Measurements from ENCODE around the gene REPS2.

REPS2 gene

DNA sequence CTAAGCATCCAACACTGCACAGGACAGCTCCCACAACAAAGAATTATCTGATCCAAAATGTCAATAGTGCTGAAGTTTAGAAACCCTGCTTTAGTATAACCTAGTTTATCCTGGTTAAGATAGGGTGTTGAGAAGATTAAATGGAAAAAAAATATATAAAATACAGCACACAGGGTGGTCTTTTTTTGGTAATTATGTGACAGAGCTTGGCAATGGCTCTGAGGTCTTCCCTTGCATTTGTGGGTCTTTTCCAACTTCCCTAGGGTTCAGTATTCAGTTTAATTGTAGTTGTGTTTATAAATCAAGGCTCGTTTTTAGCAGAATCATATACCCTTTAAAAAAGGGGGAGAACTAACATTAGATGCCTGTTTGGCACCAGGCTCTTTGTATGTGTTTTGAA, 36.6 kb downstream of the REPS2 start:
- 80% methylated on average over 1 of the region's 1 CpG for WGBS
- no peak overlapping the region for H3K4me3 ChIP-seq (ENCODE audit: low read length)

DNA sequence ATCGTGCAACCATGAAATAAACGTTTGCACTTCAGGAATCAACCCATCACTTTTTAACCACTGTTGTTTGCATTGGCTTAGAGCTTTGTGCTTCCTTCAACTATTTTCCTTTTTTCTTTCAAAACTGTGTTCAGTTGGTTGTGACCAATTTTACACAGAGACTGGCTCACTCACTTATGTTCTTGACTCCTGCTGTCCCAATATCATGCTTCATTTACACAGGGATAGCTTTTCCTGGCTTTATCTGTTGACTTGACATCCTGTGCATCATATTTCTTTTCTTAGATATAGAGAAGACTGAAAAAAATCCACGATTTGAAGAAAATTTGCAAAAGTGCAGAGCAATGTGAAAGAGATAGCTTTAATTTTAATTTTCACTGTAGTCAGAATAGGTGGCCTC, 38.8 kb downstream of the REPS2 start:
- no peak overlapping the region for H3K9ac ChIP-seq (ENCODE audit: low read depth, low read length)
- H3K4me3 ChIP-seq (ENCODE audit: low read length), result no peak overlapping the region
- no peaks in the 10 kb centered on the region for H3K36me3 ChIP-seq (ENCODE audit: insufficient read depth, low read length)
- no peaks in the 10 kb centered on the region for H3K27me3 ChIP-seq (ENCODE audit: insufficient read depth, low read length)
- 85% methylated on average over 2 of the region's 3 CpGs for WGBS
- no peaks in the 10 kb centered on the region for H3K9me3 ChIP-seq (ENCODE audit: insufficient read depth, low read depth, low read length)
- no peaks in the 10 kb centered on the region for H3K4me1 ChIP-seq (ENCODE audit: insufficient read depth, low read length)
- no peak overlapping the region for H3K27ac ChIP-seq (ENCODE audit: low read depth, low read length)

More for the DNA sequence above, 36.6 kb downstream of the REPS2 start:
- no peaks in the 10 kb centered on the region for H3K4me1 ChIP-seq (ENCODE audit: insufficient read depth, low read length)
- no peak overlapping the region for H3K9ac ChIP-seq (ENCODE audit: low read depth, low read length)
- H3K27ac ChIP-seq (ENCODE audit: low read depth, low read length), result no peak overlapping the region
- H3K36me3 ChIP-seq (ENCODE audit: insufficient read depth, low read length), result no peaks in the 10 kb centered on the region
- H3K9me3 ChIP-seq (ENCODE audit: insufficient read depth, low read depth, low read length), result no peaks in the 10 kb centered on the region
- H3K27me3 ChIP-seq (ENCODE audit: insufficient read depth, low read length), result no peaks in the 10 kb centered on the region

DNA sequence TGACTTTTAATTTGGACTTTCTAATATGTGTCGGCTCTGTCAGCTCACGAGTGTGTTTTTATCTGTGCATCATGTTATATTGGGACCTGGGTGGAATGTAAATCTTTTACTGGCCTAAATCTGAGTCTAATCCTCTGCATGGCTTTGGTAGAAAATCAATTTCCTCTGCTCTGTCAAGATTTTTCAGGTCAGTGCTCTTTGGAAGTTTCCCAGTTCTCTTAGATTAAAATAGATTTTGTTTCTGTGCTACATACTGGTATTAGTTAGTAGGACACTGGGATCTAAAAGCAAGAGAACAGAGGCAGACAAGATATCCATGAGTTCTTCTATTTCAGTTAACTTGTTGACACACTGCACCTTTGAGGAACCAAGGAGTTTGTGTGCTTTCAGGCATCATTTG, 39.7 kb downstream of the REPS2 start:
- Histone ChIP-seq H3K9ac (ENCODE audit: low read depth, low read length) (no peak overlapping the region), H3K4me1 (ENCODE audit: insufficient read depth, low read length) (no peaks in the 10 kb centered on the region), H3K9me3 (ENCODE audit: insufficient read depth, low read depth, low read length) (no peaks in the 10 kb centered on the region), H3K36me3 (ENCODE audit: insufficient read depth, low read length) (no peaks in the 10 kb centered on the region), H3K27ac (ENCODE audit: low read depth, low read length) (no peak overlapping the region), H3K4me3 (ENCODE audit: low read length) (no peak overlapping the region), H3K27me3 (ENCODE audit: insufficient read depth, low read length) (no peaks in the 10 kb centered on the region)
- WGBS, result 89% methylated on average over 2 of the region's 2 CpGs

DNA sequence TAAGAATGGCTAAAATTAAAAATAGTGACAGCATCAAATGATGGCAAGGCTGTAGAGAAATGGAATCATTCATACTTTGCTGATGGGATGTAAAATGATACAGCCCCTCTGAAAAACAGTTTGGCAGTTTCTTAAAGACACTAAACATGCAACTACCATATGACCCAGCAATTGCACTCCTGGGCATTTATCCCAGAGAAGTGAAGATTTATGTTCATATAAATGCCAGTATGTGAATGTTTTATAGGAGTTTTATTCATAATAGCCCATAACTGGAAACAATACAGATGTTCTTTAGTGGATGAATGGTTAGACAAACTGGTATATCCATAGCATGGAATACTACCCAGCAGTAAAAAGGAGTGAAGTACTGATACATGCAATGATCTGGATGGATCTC, 43.3 kb downstream of the REPS2 start:
- H3K9me3 ChIP-seq (ENCODE audit: insufficient read depth, low read depth, low read length), result no peaks in the 10 kb centered on the region
- no peak overlapping the region for H3K4me3 ChIP-seq (ENCODE audit: low read length)
- no peaks in the 10 kb centered on the region for H3K36me3 ChIP-seq (ENCODE audit: insufficient read depth, low read length)
- no peak overlapping the region for H3K9ac ChIP-seq (ENCODE audit: low read depth, low read length)
- no peaks in the 10 kb centered on the region for H3K27me3 ChIP-seq (ENCODE audit: insufficient read depth, low read length)
- no peak overlapping the region for H3K27ac ChIP-seq (ENCODE audit: low read depth, low read length)
- H3K4me1 ChIP-seq (ENCODE audit: insufficient read depth, low read length), result no peaks in the 10 kb centered on the region

DNA sequence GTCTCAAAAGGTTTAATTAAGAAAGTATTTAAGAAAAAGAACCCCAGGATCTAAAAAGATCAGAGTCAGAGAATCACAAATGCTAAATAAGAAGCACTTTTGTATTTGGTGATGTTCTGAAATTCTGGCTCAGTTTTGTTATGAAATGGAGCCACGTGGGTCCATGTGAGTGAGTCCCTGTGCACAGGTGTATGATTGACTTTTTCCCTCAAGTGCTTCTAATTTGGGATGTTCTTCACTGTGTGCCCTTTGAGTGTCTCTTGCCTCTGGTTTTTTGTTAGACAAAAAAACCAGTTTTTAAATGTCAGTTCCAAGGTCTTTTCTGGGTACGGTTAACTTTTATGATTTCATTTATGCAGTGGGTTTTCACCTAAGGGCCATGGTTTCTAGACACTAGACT, 44.4 kb downstream of the REPS2 start:
- no peak overlapping the region for H3K4me3 ChIP-seq (ENCODE audit: low read length)
- no peaks in the 10 kb centered on the region for H3K27me3 ChIP-seq (ENCODE audit: insufficient read depth, low read length)
- no peak overlapping the region for H3K27ac ChIP-seq (ENCODE audit: low read depth, low read length)
- H3K36me3 ChIP-seq (ENCODE audit: insufficient read depth, low read length), result no peaks in the 10 kb centered on the region
- no peaks in the 10 kb centered on the region for H3K4me1 ChIP-seq (ENCODE audit: insufficient read depth, low read length)
- H3K9me3 ChIP-seq (ENCODE audit: insufficient read depth, low read depth, low read length), result no peaks in the 10 kb centered on the region
- WGBS, result 83% methylated on average over 2 of the region's 2 CpGs
- no peak overlapping the region for H3K9ac ChIP-seq (ENCODE audit: low read depth, low read length)

DNA sequence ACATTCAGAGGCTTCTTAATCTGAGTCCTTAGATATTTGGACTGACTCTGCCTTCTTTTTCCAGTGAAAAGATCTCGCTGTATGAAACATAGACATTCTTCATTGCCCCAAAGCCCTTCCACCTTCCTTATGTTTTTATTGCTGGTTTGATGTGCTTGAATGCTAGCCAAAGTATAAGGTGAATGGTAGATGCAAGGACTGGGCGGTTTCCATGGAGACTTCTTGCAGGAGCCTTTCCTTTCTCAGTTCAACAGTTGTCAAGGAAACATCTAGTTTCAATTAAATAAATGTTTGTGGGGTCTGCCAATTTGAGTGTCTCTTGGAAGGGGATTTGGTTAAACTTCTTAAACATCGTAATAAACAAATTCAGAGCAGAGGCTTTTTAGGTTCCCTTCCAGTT, 46.0 kb downstream of the REPS2 start:
- WGBS, result 85% methylated on average over 2 of the region's 3 CpGs
- Histone ChIP-seq H3K4me3 (ENCODE audit: low read length) (no peak overlapping the region), H3K27ac (ENCODE audit: low read depth, low read length) (no peak overlapping the region), H3K9me3 (ENCODE audit: insufficient read depth, low read depth, low read length) (no peaks in the 10 kb centered on the region), H3K4me1 (ENCODE audit: insufficient read depth, low read length) (no peaks in the 10 kb centered on the region), H3K9ac (ENCODE audit: low read depth, low read length) (no peak overlapping the region), H3K36me3 (ENCODE audit: insufficient read depth, low read length) (no peaks in the 10 kb centered on the region), H3K27me3 (ENCODE audit: insufficient read depth, low read length) (no peaks in the 10 kb centered on the region)

DNA sequence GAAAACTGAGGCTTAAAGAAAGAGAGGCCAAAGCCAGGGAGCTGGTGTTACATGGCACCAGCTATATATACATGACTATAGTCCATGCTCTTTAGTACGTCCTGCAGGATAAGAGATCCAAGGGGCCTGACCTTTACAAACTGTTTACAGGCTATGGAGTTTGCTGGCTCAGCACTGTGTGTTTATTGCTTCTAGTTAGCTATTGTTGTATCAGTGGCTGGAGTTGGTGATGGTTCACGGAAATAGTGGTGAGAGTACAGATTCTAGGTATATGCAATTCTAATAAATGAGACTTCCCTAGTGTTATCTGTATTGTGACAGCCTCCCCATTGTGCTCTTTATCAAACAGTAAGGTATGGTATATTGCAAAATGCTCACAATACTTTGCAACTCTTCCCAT, 46.5 kb downstream of the REPS2 start:
- no peaks in the 10 kb centered on the region for H3K36me3 ChIP-seq (ENCODE audit: insufficient read depth, low read length)
- 88% methylated on average over 2 of the region's 2 CpGs for WGBS
- H3K9me3 ChIP-seq (ENCODE audit: insufficient read depth, low read depth, low read length), result no peaks in the 10 kb centered on the region
- H3K27ac ChIP-seq (ENCODE audit: low read depth, low read length), result no peak overlapping the region
- H3K27me3 ChIP-seq (ENCODE audit: insufficient read depth, low read length), result no peaks in the 10 kb centered on the region
- H3K9ac ChIP-seq (ENCODE audit: low read depth, low read length), result no peak overlapping the region
- H3K4me1 ChIP-seq (ENCODE audit: insufficient read depth, low read length), result no peaks in the 10 kb centered on the region
- H3K4me3 ChIP-seq (ENCODE audit: low read length), result no peak overlapping the region

DNA sequence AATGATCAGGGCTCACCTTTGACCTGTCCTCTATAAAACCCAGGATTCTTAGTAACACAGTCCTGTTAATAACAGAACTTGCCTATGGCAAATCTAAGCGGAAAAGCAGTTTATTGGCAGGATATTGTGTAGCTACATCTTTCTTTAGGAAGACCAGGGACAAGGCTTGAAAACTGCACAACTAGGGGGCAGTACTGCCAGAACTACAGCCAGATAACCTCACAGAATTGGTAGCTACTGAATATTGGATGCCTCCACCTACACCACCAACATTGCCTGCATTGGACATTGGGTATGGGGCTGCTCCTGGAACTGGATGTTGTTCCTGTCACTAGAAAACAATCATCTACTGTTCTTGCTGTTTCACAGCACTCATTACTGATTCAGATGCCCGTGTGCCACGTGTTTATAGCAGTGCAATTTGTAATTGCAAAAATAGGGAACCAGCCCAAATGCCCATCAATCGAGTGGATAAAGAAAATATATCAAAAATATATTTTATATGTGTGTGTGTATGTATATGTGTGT, 47.4 kb downstream of the REPS2 start:
- H3K27me3 ChIP-seq (ENCODE audit: insufficient read depth, low read length), result no peaks in the 10 kb centered on the region
- H3K9me3 ChIP-seq (ENCODE audit: insufficient read depth, low read depth, low read length), result no peaks in the 10 kb centered on the region
- no peak overlapping the region for H3K4me3 ChIP-seq (ENCODE audit: low read length)
- WGBS, result 100% methylated on average over 3 of the region's 4 CpGs
- no peaks in the 10 kb centered on the region for H3K4me1 ChIP-seq (ENCODE audit: insufficient read depth, low read length)
- H3K27ac ChIP-seq (ENCODE audit: low read depth, low read length), result no peak overlapping the region
- H3K36me3 ChIP-seq (ENCODE audit: insufficient read depth, low read length), result no peaks in the 10 kb centered on the region
- no peak overlapping the region for H3K9ac ChIP-seq (ENCODE audit: low read depth, low read length)

DNA sequence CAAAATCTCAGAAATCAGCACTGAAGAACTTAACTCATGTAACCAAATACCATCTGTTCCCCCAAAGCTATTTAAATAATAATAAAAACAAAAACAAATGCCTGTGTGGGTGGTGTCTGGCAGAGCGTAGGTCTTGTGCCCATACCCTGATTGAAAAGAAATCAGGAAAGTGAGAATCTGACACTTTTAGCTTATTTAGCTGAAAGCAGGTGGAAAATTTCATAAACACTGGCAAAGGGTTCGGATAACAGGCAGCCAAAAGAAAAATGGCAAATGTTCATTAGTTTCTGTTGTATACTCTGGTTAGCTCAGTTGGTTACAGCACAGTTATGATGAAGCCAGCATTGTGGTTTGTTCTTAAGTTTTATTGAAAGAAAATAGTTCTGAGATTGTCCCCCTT, 48.3 kb downstream of the REPS2 start:
- H3K9ac ChIP-seq (ENCODE audit: low read depth, low read length), result no peak overlapping the region
- no peak overlapping the region for H3K4me3 ChIP-seq (ENCODE audit: low read length)
- H3K36me3 ChIP-seq (ENCODE audit: insufficient read depth, low read length), result no peaks in the 10 kb centered on the region
- no peaks in the 10 kb centered on the region for H3K27me3 ChIP-seq (ENCODE audit: insufficient read depth, low read length)
- H3K27ac ChIP-seq (ENCODE audit: low read depth, low read length), result no peak overlapping the region
- H3K4me1 ChIP-seq (ENCODE audit: insufficient read depth, low read length), result no peaks in the 10 kb centered on the region
- no peaks in the 10 kb centered on the region for H3K9me3 ChIP-seq (ENCODE audit: insufficient read depth, low read depth, low read length)
- 79% methylated on average over 2 of the region's 2 CpGs for WGBS

DNA sequence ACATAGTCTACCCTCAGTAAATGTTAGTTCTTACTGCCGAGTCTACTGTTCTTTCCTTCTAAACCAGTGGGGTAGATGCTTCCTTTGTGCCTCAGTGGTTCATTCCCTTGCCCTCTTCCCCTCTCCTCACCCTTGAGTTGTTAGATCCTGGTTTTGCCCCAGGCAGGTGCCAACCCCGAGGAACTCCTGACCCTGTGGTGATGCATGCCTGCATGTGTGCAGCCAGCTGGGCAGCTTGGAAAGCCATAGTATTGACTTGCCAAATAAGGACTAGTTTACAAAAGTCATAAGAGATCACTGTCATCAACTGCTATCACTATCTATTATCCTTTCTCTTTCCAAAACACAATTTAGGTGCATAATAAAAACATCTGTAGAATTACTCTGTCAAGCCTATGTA, 50.9 kb downstream of the REPS2 start:
- Histone ChIP-seq H3K9ac (ENCODE audit: low read depth, low read length) (no peak overlapping the region), H3K9me3 (ENCODE audit: insufficient read depth, low read depth, low read length) (no peaks in the 10 kb centered on the region), H3K4me1 (ENCODE audit: insufficient read depth, low read length) (no peaks in the 10 kb centered on the region), H3K4me3 (ENCODE audit: low read length) (no peak overlapping the region), H3K36me3 (ENCODE audit: insufficient read depth, low read length) (no peaks in the 10 kb centered on the region), H3K27ac (ENCODE audit: low read depth, low read length) (no peak overlapping the region), H3K27me3 (ENCODE audit: insufficient read depth, low read length) (no peaks in the 10 kb centered on the region)
- WGBS, result 87% methylated on average over 2 of the region's 2 CpGs

DNA sequence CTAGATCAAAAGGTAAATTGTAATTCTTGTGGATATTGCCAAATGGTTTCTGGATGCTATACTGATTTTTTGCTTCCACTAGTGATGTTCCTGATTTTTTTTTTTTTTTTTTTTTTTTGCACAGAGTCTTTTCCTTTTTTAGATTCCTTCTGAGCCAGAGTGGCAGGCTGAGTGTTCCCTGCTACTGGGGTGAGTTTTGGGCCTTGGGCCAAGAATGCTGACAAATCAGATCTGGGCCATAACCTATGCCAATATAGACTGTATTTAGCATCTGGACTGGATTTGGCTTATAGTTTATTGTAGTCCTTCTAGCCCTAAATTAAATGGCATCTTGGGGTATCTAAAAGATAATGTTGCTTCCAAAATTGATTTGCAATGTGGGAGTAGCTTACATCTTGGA, 52.8 kb downstream of the REPS2 start:
- Histone ChIP-seq H3K9ac (ENCODE audit: low read depth, low read length) (no peak overlapping the region), H3K4me1 (ENCODE audit: insufficient read depth, low read length) (no peaks in the 10 kb centered on the region), H3K36me3 (ENCODE audit: insufficient read depth, low read length) (no peaks in the 10 kb centered on the region), H3K27me3 (ENCODE audit: insufficient read depth, low read length) (no peaks in the 10 kb centered on the region), H3K9me3 (ENCODE audit: insufficient read depth, low read depth, low read length) (no peaks in the 10 kb centered on the region), H3K4me3 (ENCODE audit: low read length) (no peak overlapping the region), H3K27ac (ENCODE audit: low read depth, low read length) (no peak overlapping the region)

DNA sequence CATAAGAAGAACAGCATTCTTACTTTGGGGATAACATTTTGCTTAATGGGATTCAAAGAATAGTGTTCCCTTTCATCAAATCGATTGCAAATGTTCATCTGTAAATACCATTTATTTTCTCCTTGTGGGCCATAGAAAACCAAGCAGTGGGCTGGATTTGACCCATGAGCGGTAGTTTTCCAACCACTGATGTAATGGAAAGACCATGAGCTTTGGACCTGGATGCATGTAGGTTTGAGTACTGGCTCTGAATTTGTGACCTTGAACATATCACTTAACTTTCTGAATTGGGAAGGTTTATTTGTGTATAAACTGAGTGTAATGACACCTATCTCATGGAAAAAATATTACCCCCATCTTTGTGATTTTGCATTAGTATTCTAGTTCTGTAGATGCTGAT, 54.3 kb downstream of the REPS2 start:
- Histone ChIP-seq H3K36me3 (ENCODE audit: insufficient read depth, low read length) (no peaks in the 10 kb centered on the region), H3K4me3 (ENCODE audit: low read length) (no peak overlapping the region), H3K27me3 (ENCODE audit: insufficient read depth, low read length) (no peaks in the 10 kb centered on the region), H3K9me3 (ENCODE audit: insufficient read depth, low read depth, low read length) (no peaks in the 10 kb centered on the region), H3K9ac (ENCODE audit: low read depth, low read length) (no peak overlapping the region), H3K4me1 (ENCODE audit: insufficient read depth, low read length) (no peaks in the 10 kb centered on the region), H3K27ac (ENCODE audit: low read depth, low read length) (no peak overlapping the region)
- WGBS, result 80% methylated on average over 2 of the region's 2 CpGs

All from HUES64 (cell line).